Measurements from ENCODE around the gene KCNH5. TPM values are rescaled to one million over a fixed set of nuclear protein-coding genes. Genes with fewer than 3 reads are reported as not detected.

KCNH5 gene
- total and polyA plus RNA-seq, 4 donors, result not detected

DNA sequence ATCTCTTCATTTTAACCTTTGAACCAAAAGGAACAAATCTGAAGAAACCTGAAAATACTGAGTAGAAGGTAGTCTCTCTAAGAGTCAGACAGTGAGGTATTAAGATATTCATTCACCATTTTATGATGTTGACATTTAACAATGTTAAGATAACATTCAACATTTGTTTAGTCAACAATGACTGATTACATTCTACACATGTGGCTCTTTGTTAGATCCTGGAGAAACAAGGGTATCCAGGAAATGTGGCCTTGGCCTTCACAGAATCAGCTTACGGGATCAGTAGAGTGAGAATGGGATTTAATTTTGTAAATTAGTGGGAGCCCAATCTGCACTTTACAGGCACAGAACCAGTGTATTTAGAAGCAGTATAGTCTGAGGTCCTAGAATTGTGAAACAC is 355.5 kb downstream of the KCNH5 start:
- TF ChIP-seq RAD21 (IDR thresholded peaks at IDR 0.05) (no peak), YY1 (IDR thresholded peaks at IDR 0.05) (no peak), HNF4A (conservative IDR thresholded peaks at IDR 0.05) (no peak), HNF4G (IDR thresholded peaks at IDR 0.05) (no peak), SP1 (IDR thresholded peaks at IDR 0.05) (no peak), FOXA1 (IDR thresholded peaks at IDR 0.05) (no peak), RXRA (IDR thresholded peaks at IDR 0.05) (no peak), FOXA2 (IDR thresholded peaks at IDR 0.05) (no peak), TAF1 (conservative IDR thresholded peaks at IDR 0.05) (no peak), JUND (IDR thresholded peaks at IDR 0.05) (no peak), GABPA (IDR thresholded peaks at IDR 0.05 in 1 of 2, conservative IDR thresholded peaks at IDR 0.05 in 1 of 2) (no peak), NR2F2 (IDR thresholded peaks at IDR 0.05) (no peak), EGR1 (IDR thresholded peaks at IDR 0.05; ENCODE audit: low read depth in 2 of 2) (no peak)
- TF ChIP-seq, protein P1, sequence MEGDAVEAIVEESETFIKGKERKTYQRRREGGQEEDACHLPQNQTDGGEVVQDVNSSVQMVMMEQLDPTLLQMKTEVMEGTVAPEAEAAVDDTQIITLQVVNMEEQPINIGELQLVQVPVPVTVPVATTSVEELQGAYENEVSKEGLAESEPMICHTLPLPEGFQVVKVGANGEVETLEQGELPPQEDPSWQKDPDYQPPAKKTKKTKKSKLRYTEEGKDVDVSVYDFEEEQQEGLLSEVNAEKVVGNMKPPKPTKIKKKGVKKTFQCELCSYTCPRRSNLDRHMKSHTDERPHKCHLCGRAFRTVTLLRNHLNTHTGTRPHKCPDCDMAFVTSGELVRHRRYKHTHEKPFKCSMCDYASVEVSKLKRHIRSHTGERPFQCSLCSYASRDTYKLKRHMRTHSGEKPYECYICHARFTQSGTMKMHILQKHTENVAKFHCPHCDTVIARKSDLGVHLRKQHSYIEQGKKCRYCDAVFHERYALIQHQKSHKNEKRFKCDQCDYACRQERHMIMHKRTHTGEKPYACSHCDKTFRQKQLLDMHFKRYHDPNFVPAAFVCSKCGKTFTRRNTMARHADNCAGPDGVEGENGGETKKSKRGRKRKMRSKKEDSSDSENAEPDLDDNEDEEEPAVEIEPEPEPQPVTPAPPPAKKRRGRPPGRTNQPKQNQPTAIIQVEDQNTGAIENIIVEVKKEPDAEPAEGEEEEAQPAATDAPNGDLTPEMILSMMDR (IDR thresholded peaks at IDR 0.05; ENCODE audit: low read depth, low read length, missing input control), result no peak
- TF ChIP-seq, protein P2, sequence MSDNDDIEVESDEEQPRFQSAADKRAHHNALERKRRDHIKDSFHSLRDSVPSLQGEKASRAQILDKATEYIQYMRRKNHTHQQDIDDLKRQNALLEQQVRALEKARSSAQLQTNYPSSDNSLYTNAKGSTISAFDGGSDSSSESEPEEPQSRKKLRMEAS (IDR thresholded peaks at IDR 0.05), result no peak
- TF ChIP-seq, protein P3, sequence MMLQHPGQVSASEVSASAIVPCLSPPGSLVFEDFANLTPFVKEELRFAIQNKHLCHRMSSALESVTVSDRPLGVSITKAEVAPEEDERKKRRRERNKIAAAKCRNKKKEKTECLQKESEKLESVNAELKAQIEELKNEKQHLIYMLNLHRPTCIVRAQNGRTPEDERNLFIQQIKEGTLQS (IDR thresholded peaks at IDR 0.05), result no peak
- TF ChIP-seq, protein P4, sequence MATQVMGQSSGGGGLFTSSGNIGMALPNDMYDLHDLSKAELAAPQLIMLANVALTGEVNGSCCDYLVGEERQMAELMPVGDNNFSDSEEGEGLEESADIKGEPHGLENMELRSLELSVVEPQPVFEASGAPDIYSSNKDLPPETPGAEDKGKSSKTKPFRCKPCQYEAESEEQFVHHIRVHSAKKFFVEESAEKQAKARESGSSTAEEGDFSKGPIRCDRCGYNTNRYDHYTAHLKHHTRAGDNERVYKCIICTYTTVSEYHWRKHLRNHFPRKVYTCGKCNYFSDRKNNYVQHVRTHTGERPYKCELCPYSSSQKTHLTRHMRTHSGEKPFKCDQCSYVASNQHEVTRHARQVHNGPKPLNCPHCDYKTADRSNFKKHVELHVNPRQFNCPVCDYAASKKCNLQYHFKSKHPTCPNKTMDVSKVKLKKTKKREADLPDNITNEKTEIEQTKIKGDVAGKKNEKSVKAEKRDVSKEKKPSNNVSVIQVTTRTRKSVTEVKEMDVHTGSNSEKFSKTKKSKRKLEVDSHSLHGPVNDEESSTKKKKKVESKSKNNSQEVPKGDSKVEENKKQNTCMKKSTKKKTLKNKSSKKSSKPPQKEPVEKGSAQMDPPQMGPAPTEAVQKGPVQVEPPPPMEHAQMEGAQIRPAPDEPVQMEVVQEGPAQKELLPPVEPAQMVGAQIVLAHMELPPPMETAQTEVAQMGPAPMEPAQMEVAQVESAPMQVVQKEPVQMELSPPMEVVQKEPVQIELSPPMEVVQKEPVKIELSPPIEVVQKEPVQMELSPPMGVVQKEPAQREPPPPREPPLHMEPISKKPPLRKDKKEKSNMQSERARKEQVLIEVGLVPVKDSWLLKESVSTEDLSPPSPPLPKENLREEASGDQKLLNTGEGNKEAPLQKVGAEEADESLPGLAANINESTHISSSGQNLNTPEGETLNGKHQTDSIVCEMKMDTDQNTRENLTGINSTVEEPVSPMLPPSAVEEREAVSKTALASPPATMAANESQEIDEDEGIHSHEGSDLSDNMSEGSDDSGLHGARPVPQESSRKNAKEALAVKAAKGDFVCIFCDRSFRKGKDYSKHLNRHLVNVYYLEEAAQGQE (IDR thresholded peaks at IDR 0.05), result no peak
- TF ChIP-seq, protein P5, sequence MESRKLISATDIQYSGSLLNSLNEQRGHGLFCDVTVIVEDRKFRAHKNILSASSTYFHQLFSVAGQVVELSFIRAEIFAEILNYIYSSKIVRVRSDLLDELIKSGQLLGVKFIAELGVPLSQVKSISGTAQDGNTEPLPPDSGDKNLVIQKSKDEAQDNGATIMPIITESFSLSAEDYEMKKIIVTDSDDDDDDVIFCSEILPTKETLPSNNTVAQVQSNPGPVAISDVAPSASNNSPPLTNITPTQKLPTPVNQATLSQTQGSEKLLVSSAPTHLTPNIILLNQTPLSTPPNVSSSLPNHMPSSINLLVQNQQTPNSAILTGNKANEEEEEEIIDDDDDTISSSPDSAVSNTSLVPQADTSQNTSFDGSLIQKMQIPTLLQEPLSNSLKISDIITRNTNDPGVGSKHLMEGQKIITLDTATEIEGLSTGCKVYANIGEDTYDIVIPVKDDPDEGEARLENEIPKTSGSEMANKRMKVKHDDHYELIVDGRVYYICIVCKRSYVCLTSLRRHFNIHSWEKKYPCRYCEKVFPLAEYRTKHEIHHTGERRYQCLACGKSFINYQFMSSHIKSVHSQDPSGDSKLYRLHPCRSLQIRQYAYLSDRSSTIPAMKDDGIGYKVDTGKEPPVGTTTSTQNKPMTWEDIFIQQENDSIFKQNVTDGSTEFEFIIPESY (IDR thresholded peaks at IDR 0.05), result no peak
- Histone ChIP-seq H3K27me3 (ENCODE audit: control insufficient read depth in 4 of 4, insufficient read depth in 4 of 4, low read length in 3 of 4) (no peaks in the 10 kb centered on the region), H3K27ac (ENCODE audit: low read depth in 1 of 2, low read length in 2 of 2) (no peak overlapping the region), H3K9ac (ENCODE audit: low read depth in 1 of 2, low read length in 2 of 2) (no peak overlapping the region), H3K36me3 (ENCODE audit: control insufficient read depth in 4 of 4, insufficient read depth in 3 of 4, low read depth in 1 of 4, low read length in 3 of 4) (no peaks in the 10 kb centered on the region), H3K4me1 (ENCODE audit: control insufficient read depth in 4 of 4, insufficient read depth in 4 of 4, low read length in 3 of 4) (no peaks in the 10 kb centered on the region), H3K4me3 (ENCODE audit: low read depth in 1 of 3, low read length in 3 of 3) (no peak overlapping the region), H3K9me3 (ENCODE audit: control insufficient read depth in 4 of 4, low read length in 3 of 4) (no peaks in the 10 kb centered on the region)
- DNase-seq (ENCODE audit: low spot score), result no peak
- 77% methylated on average over 1 of the region's 1 CpG for WGBS

Measured in liver (tissue), 9 donors.